Endodermal cell (in vitro differentiated cells): ENCODE data around the gene SSC4D. TPM values are rescaled to one million over a fixed set of nuclear protein-coding genes. Genes with fewer than 3 reads are reported as not detected.
A peak's percentile ranks its signal among the peaks of the same experiment; 100 is the strongest.

ENCODE experiments used
- DNase-seq: peaks from one replicate; pipeline ENCODE4 v3.0.0-alpha.2; 2017
- H3K27ac ChIP-seq: 2 replicates; pipeline ENCODE4 v1.5.1; 2013; ENCODE audit warnings: mild to moderate bottlenecking, low read depth, low read length, moderate library complexity
- H3K27me3 ChIP-seq: 2 replicates; pipeline ENCODE4 v1.6.1; 2013; ENCODE audit warnings: mild to moderate bottlenecking, low read length, moderate library complexity; ENCODE audit not compliant: insufficient read depth, control insufficient read depth, poor library complexity, severe bottlenecking
- H3K36me3 ChIP-seq: 2 replicates; pipeline ENCODE4 v1.7.0; 2013; ENCODE audit warnings: mild to moderate bottlenecking, low read length, moderate library complexity; ENCODE audit not compliant: control insufficient read depth, insufficient read depth
- H3K4me1 ChIP-seq: one replicate; pipeline ENCODE4 v1.7.0; 2013; ENCODE audit warnings: low read length; ENCODE audit not compliant: control insufficient read depth, insufficient read depth
- H3K4me3 ChIP-seq: 2 replicates; pipeline ENCODE4 v1.5.1; 2013; ENCODE audit warnings: mild to moderate bottlenecking, low read length, moderate library complexity
- H3K9ac ChIP-seq: 2 replicates; pipeline ENCODE4 v1.6.1; 2013; ENCODE audit warnings: mild to moderate bottlenecking, low read length, moderate library complexity; ENCODE audit not compliant: poor library complexity, severe bottlenecking; ENCODE audit errors: extremely low read depth
- H3K9me3 ChIP-seq: 2 replicates; pipeline ENCODE4 v1.6.1; 2013; ENCODE audit warnings: mild to moderate bottlenecking, low read length, moderate library complexity; ENCODE audit not compliant: control insufficient read depth
- H3K27ac Mint-ChIP-seq: 2 replicates; pipeline ENCODE4 v1.8.0; 2020; ENCODE audit warnings: mixed read lengths
- H3K27me3 Mint-ChIP-seq: 2 replicates; pipeline ENCODE4 v1.8.0; 2021; ENCODE audit warnings: mild to moderate bottlenecking, mixed read lengths; ENCODE audit not compliant: insufficient read depth
- H3K36me3 Mint-ChIP-seq: 2 replicates; pipeline ENCODE4 v1.8.0; 2020; ENCODE audit warnings: low read depth, mixed read lengths
- H3K4me1 Mint-ChIP-seq: 2 replicates; pipeline ENCODE4 v1.8.0; 2020; ENCODE audit warnings: mixed read lengths
- H3K4me3 Mint-ChIP-seq: 2 replicates; pipeline ENCODE4 v1.8.0; 2020; ENCODE audit warnings: mild to moderate bottlenecking, moderate library complexity, mixed read lengths
- H3K9me3 Mint-ChIP-seq: 2 replicates; pipeline ENCODE4 v1.8.0; 2020; ENCODE audit warnings: mild to moderate bottlenecking, mixed read lengths
- WGBS, 2 experiments: methylation state at CpG; one replicate each; pipeline versions ENCODE4 v1.1.5 to v1.1.7; 2013; ENCODE audit warnings: missing lambda C conversion rate in 2 of 2, mixed read lengths in 1 of 2; ENCODE audit not compliant: insufficient coverage in 1 of 2, insufficient read length in 1 of 2; 5-methylcytosine and 5-hydroxymethylcytosine counted together
- total RNA-seq, 2 donors: library from RNA; stranded (reverse); fragmentation: NEBNext Ultra II Directional in 1 of 2; extraction: Animal tissue kit (Norgen Biotek cat#: 25700) in 1 of 2; gene quantifications; 2 replicates in 1 of 2; 3 replicates in 1 of 2; pipeline ENCODE4 v1.2.1, GENCODE V29; 2021
- TF ChIP-seq, protein P1 (sequence below): fragments of 200-600 bp; sonication (generic); conservative IDR thresholded peaks from 2 replicates; pipeline ENCODE4 v1.5.0; 2021; ENCODE audit warnings: antibody characterized with exemption, mild to moderate bottlenecking

The SSC4D gene
- total RNA-seq, 2 donors from 2014 or later = 21.9 to 44.5 TPM

DNA sequence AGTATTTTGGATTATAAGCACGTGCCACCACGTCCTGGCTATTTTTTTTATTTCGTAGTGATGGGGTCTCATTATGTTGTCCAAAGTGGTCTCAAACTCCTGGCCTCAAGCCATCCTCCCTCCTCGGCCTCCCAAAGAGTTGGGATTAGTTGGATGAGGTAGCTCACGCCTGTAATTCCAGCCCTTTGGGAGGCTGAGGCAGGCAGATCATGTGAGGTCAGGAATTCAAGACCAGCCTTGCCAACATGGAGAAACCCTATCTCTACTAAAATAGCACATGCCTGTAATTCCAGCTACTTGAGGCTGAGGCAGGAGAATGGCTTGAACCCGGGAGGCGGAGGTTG lies 28.9 kb downstream of the SSC4D start:
- peak overlapping the region; percentile 91 for H3K27ac Mint-ChIP-seq
- Histone ChIP-seq H3K9me3 (no peaks in the 10 kb centered on the region), H3K4me3 (peak overlapping the region; percentile 62), H3K27ac (peak overlapping the region; percentile 88), H3K27me3 (no peaks in the 10 kb centered on the region), H3K9ac (peak overlapping the region; percentile 56), H3K36me3 (no peaks in the 10 kb centered on the region), H3K4me1 (no peaks in the 10 kb centered on the region)
- H3K36me3 Mint-ChIP-seq = no peaks in the 10 kb centered on the region
- no peak for DNase-seq
- no peaks in the 10 kb centered on the region for H3K9me3 Mint-ChIP-seq
- H3K4me3 Mint-ChIP-seq = peak overlapping the region; percentile 55
- no peaks in the 10 kb centered on the region for H3K4me1 Mint-ChIP-seq
- TF ChIP-seq, protein P1, sequence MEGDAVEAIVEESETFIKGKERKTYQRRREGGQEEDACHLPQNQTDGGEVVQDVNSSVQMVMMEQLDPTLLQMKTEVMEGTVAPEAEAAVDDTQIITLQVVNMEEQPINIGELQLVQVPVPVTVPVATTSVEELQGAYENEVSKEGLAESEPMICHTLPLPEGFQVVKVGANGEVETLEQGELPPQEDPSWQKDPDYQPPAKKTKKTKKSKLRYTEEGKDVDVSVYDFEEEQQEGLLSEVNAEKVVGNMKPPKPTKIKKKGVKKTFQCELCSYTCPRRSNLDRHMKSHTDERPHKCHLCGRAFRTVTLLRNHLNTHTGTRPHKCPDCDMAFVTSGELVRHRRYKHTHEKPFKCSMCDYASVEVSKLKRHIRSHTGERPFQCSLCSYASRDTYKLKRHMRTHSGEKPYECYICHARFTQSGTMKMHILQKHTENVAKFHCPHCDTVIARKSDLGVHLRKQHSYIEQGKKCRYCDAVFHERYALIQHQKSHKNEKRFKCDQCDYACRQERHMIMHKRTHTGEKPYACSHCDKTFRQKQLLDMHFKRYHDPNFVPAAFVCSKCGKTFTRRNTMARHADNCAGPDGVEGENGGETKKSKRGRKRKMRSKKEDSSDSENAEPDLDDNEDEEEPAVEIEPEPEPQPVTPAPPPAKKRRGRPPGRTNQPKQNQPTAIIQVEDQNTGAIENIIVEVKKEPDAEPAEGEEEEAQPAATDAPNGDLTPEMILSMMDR = no peak
- WGBS, 2 experiments = 92 to 93% methylated on average over 7 of the region's 7 CpGs
- no peaks in the 10 kb centered on the region for H3K27me3 Mint-ChIP-seq

DNA sequence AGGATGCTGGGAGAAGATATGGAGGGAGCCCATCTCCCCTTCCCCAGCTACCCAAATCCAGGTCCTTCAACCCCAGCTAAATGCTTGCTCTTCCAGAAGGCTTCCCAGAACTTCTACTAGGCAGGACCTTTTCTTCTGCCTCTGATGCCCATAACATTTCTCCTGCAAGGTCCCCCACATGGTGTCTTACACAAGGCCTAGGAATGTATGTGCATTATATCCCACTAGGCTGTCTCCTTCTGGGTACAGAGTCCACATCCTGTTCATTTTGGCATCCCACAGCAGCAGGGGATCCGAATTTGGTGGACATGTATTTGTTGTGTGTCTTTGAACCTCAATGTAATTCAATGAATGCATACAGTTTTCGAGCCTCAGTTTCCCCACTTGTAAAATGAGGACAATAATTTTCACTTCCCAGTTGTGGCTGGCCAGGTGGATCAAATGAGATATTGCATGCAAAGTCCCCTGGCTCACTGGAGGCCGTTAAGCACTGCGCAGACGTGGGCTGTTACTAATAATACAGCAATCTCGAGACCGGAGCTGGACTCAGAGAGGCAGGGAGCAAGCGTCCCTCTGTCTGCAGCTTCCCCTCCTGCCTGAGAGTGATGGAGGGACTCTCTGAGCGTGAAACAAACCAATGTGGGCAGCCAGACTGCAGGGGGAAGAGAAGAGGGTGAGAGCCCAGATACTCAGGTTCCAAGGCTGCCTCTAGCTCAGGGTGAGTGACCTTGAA lies 32.1 kb downstream of the SSC4D start:
- TF ChIP-seq, protein P1 = no peak
- Mint-ChIP-seq H3K36me3 (no peaks in the 10 kb centered on the region), H3K4me3 (no peak overlapping the region), H3K4me1 (peaks cover 6% of the 10 kb centered on the region), H3K27me3 (peaks cover 5% of the 10 kb centered on the region), H3K9me3 (no peaks in the 10 kb centered on the region), H3K27ac (no peak overlapping the region)
- no peaks in the 10 kb centered on the region for H3K4me1 ChIP-seq
- WGBS, 2 experiments = 89 to 91% methylated on average over 9 of the region's 9 CpGs
- H3K36me3 ChIP-seq = no peaks in the 10 kb centered on the region
- DNase-seq = no peak
- no peak overlapping the region for H3K27ac ChIP-seq
- H3K27me3 ChIP-seq = no peaks in the 10 kb centered on the region
- no peaks in the 10 kb centered on the region for H3K9me3 ChIP-seq
- no peak overlapping the region for H3K4me3 ChIP-seq
- H3K9ac ChIP-seq = no peak overlapping the region

DNA sequence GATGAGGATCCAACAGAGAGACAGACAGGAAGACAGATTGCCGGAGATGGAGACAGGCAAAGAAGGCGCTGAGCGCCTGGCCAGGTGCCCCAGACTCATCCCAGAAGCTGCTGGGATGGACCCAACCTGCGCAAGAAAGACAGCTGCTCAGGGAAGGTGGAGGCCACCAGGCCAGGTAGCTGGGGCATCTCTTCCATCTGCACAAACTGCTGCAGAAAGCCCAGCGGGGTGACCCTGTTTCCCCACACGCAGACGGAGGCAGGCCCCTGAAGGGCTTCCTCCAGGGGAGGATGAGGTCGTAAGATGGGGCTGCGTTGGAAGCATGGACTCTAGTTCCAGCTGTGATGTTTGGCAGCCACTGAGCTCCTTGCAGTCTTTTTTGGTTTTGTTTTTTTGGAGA lies 34.2 kb downstream of the SSC4D start:
- Mint-ChIP-seq H3K27ac (no peak overlapping the region), H3K4me3 (no peak overlapping the region), H3K4me1 (peaks cover 6% of the 10 kb centered on the region), H3K36me3 (no peaks in the 10 kb centered on the region), H3K27me3 (peaks cover 5% of the 10 kb centered on the region), H3K9me3 (no peaks in the 10 kb centered on the region)
- no peak for DNase-seq
- Histone ChIP-seq H3K36me3 (no peaks in the 10 kb centered on the region), H3K27me3 (no peaks in the 10 kb centered on the region), H3K4me1 (no peaks in the 10 kb centered on the region), H3K27ac (no peak overlapping the region), H3K9me3 (no peaks in the 10 kb centered on the region), H3K9ac (no peak overlapping the region), H3K4me3 (no peak overlapping the region)
- TF ChIP-seq, protein P1 = no peak
- 90 to 93% methylated on average over 9 of the region's 9 CpGs for WGBS, 2 experiments
